ENCODE data around the gene DMBT1.
"Not testable (repeated sequence)": the region's sequence is repeated elsewhere in the genome, so short reads cannot be mapped to it uniquely, and the experiment has no call there.

The DMBT1 gene

DNA sequence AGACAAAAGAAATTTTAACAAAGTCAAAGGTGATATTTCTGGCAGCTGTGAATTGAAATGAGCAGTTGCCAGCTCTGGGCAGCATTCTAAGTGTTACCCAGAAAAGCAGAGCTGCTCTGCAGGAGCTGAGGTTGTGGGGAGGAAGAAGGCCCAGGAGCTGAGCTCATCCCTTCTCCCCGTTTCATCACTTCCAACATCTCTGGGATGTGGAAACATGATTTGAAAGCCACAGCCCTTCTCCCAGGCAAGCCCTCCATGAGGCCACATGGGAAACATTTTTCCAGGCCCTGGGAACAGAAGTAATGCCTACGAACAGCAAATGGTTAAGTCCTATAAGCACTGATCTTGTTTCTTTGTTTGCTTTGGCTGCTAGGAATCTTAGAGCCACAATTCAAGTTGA, 10.9 kb upstream of the DMBT1 start:
- DNase-seq = no peak

- no peak for DNase-seq
Observed at GRCh38 chr10:122550427-122550826, 10.1 kb upstream of the DMBT1 start.

DNA sequence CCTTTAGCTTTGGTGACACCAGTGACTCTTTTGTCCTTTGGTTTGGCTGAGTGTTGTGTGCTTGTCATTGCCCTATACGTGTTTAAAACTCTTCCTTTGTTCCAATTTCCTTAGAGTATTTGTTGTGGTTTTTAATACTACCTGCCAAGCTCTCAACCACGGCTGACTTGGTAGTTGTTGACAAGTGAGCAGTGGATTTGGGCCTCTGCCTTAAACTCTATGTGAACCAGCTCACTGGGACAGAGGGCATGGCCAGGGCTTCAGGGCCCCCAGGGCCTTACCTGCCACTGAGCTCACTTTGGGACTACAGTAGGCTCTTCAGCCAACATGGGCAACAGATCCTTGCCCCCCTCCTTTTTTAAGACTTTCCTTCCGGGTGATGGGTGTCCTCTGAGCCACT, 9.6 kb upstream of the DMBT1 start:
- no peak for DNase-seq

DNA sequence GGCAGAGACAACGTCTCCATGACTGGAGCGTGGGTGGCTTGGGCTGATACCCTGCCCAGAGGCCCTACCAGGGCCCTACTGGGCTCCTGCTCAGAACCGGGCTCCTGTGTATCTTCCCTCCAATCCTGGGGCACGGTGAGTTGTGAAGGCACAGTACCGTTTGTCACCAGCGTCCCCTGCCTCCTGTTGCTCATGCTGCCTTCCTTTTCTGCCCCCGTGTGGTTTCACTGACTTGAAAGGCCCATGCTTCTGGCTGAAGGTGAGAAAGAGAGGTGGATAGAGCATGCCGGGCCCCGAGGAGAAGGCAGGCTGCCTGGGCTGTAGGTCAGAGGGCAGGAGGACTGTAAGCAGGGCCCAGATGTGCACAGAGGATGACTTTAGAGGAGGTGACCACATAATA, 9.1 kb upstream of the DMBT1 start:
- peak; percentile 22 for DNase-seq

DNA sequence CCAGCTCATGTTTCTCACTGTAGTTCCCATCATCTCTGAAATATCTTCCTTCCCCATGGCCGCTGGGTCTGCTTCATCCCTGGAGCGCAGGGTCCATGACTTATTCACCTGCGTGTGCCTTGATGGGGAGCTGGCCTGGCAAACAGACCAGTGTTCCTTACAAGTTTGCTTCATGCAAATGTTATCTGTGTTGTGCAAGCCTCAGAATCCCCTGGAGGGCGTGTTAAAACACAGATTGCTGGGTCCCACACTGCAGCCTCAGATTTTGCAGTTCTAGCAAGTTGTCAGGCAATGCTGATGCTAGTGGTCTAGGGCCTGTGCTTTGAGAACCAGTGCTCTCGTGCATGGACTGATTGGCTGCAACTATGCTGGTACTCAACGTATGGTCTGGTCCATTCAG, 7.2 kb upstream of the DMBT1 start:
- no peak for DNase-seq

GRCh38 chr10:122554131-122555036, 6.2 kb upstream of the DMBT1 start:
- no peak for DNase-seq

- no peak for DNase-seq
Observed at GRCh38 chr10:122555442-122555841, 5.1 kb upstream of the DMBT1 start.

- no peak for DNase-seq
Observed at GRCh38 chr10:122557516-122557915, 3.0 kb upstream of the DMBT1 start.

DNA sequence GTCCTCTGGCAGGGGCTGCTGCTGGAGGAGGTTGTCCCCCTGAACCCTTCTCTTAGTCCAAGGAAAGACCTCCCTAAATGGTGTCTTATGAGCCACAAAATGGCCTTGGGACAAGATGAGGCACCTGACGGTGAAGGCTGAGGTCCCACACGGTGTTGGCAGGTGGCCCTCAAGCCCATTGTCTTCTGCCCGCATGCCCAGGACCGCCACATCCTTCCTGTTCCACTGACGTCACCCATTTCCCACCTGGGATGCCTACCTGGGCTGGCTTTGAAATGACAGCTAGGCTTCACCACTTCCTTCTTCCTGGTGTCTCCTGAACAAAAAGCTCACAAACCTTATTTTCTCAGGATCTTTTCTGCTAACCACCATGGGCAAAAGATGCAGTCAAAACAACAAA, 2.1 kb upstream of the DMBT1 start:
- no peak for DNase-seq

GRCh38 chr10:122559228-122559627, 1.3 kb upstream of the DMBT1 start:
- no peak for DNase-seq

DNA sequence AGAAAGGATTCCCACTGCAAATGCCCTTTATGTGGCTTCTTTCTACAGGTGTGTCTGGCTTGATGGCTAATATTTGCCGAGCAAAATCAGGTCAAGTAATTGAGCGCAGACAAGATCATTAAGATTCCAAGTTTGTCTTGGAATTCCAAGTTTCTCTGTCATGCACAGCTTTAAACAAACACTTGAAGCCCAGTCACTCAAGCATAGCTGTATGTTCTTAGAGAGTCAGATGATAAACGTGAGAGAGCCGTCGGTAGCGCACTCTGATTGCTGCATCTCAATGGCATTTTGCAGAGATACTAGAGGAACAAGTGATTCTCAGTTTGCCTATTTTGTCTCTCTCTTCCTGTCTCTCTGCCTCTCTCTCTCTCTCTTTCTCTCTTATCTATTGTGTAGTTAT, 658 bp downstream of the DMBT1 start:
- DNase-seq = no peak

- DNase-seq = no peak
Observed at GRCh38 chr10:122561792-122562191, 1.2 kb downstream of the DMBT1 start.

GRCh38 chr10:122564980-122565379, 4.4 kb downstream of the DMBT1 start:
- DNase-seq = no peak

GRCh38 chr10:122565766-122566206, 5.2 kb downstream of the DMBT1 start:
- peak; percentile 58 for DNase-seq

- no peak for DNase-seq
Observed at GRCh38 chr10:122566632-122567031, 6.1 kb downstream of the DMBT1 start.

- DNase-seq = peak; percentile 37
Observed at GRCh38 chr10:122567056-122567660, 6.6 kb downstream of the DMBT1 start.

DNA sequence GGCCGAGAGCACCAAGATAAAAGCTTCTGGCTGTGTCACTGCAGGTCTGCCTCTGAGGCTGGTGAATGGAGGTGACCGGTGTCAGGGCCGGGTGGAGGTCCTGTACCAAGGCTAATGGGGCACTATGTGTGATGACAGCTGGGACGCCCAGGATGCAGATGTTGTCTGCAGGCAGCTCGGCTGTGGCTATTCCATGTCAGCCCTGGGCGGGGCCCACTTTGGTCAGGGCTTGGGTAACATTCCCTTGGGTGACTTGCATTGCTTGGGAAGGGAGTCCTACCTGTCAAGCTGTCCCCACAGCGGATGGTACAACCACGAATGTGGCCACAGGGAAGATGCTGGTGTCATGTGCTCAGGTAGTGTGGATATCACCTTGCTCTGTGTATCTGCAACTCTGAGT, 8.0 kb downstream of the DMBT1 start:
- no peak for DNase-seq

- DNase-seq = no peak
Observed at GRCh38 chr10:122570920-122571319, 10.4 kb downstream of the DMBT1 start.

- no peak for DNase-seq
Observed at GRCh38 chr10:122571892-122572291, 11.3 kb downstream of the DMBT1 start.

DNA sequence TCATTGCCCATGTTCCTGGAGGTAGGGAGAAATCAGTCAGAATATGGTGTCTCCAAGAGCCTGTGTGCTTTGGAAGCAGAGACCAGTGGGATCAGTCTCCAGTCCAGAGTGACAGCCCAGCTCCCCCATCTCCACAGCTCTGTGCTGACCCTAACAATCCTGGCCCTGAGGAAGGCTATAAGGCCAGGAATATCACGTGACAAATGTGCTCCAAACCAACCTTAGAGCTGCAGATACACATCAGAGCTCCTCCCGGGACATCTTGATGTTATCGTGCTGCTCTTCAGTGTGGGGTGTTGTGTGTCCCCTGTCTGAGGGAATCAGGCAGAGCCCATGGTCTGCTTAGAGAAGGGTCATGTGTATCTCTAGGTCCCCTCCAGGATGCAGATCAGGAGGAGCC, 15.2 kb downstream of the DMBT1 start:
- no peak for DNase-seq

DNA sequence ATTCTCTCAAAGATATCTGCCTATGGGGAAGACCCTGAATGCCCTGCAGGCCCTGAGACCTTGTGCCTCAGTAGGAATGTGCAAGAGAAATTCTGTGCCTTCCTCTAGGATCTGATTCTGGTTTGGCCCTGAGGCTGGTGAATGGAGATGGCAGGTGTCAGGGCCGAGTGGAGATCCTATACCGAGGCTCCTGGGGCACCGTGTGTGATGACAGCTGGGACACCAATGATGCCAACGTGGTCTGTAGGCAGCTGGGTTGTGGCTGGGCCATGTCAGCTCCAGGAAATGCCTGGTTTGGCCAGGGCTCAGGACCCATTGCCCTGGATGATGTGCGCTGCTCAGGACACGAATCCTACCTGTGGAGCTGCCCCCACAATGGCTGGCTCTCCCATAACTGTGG, 15.7 kb downstream of the DMBT1 start:
- DNase-seq = no peak

GRCh38 chr10:122577311-122577885, 16.8 kb downstream of the DMBT1 start:
- DNase-seq = no peak

DNA sequence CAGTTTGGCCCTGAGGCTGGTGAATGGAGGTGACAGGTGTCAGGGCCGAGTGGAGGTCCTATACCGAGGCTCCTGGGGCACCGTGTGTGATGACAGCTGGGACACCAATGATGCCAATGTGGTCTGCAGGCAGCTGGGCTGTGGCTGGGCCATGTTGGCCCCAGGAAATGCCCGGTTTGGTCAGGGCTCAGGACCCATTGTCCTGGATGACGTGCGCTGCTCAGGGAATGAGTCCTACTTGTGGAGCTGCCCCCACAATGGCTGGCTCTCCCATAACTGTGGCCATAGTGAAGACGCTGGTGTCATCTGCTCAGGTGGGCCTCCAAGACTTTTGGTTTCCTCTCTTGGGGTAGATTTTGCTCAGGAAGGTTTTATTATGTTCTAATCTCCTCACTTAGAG, 25.5 kb downstream of the DMBT1 start:
- DNase-seq = not testable (repeated sequence)

DNA sequence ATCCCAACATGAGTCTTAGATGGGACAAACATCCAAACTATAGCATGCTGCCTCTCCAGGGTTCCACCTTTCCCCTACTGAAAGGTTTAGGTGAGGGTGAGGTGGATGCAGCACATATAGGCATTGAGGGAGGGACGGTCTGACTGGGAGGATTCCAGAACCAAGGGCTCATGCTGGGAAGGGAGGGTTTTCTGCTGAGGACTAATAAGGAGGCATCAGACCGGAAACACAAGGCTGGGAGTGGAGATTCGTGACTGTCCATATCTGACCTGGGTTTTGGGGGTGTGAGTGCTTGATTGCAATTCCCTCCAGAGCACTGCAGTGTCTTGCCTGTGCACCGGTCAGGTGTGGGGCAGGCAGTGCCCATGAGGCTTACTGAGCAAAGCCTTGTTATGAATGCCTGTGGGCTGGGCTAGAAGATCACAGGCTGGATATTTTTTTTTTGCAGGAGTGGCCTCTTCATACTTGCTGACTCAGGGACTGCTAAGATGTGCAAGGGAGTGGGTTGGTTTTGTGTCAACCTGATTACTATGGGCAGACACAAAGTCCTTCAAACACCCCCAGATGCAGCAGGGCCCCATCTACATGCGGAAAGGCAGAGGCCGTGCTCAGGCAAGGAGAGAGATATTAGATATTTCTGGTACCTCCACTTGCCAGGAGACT, 26.7 kb downstream of the DMBT1 start:
- DNase-seq = no peak

Measured in activated CD4-positive, alpha-beta T cell treated with anti-CD3 and anti-CD28 coated beads, Interleukin-2, amount 50 U/mL, for 16 hours (primary cell).